ENCODE data around the gene BRAT1.
"Not testable (repeated sequence)": the region's sequence is repeated elsewhere in the genome, so short reads cannot be mapped to it uniquely, and the experiment has no call there.

BRAT1 gene

GRCh38 chr7:2539031-2539911 is 16.1 kb downstream of the BRAT1 start:
- no peak overlapping the region for H3K9ac ChIP-seq (ENCODE audit: insufficient read length)
- H3K9me3 ChIP-seq (ENCODE audit: low read depth, low read length): no peaks in the 10 kb centered on the region
- H3K27ac ChIP-seq: no peak overlapping the region
- H3K4me3 ChIP-seq: no peak overlapping the region
- H3K36me3 ChIP-seq (ENCODE audit: insufficient read depth, low read length): peaks cover 38% of the 10 kb centered on the region; the same call in 1 of the 2 replicates
- TF ChIP-seq EZH2 (IDR thresholded peaks at IDR 0.05): no peak
- TF ChIP-seq FOXP2 (optimal IDR thresholded peaks at IDR 0.05; ENCODE audit: control extremely low read depth, extremely low read length, insufficient read depth): no peak
- TF ChIP-seq POLR2AphosphoS5 (IDR thresholded peaks at IDR 0.05; ENCODE audit: borderline replicate concordance, low read depth, low read length): no peak
- DNase-seq (ENCODE audit: low read depth, low spot score): no peak

DNA sequence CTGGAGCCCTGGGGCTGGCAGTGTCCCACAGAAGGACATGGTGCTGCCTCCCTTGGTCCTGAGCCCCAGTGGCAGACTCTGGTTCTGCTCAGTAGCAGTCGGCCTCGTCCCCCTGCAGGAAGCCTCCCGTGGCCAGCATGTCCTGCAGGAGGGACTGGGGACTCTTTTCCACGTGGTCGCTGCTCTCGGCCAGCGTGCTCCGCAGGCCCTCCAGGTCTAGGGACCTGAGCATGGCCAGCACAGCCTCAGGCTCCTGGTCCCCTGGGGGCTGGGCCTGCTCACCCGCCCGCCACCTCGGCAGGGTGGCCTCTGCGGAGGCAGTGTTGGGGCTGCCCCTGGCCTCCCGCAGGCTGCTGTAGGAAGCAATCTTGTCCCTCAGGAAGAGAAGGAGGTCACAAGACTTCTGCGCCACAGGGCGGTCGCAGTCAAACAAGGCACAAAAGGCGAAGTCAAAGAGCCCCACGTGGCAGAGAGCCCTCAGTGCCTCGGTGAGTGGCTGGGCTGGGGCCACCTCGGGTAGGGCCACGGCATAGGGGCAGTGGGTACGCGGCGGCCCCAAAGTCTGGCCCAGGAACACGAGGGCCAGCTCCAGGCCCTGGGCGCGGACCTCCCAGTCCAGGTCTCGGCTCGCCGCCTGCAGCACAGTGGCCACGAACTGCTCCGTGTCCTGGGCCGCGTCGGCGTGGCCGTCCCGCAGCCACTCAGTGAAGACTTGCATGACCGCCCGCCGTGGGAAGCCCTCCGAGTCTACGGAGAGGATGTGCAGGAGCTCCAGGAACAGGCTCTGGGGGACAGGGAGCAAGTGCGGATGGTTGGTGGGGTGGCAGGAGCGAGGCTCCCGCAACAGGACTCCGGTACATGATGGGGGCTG is 17.1 kb downstream of the BRAT1 start:
- no peak for DNase-seq (ENCODE audit: low read depth, low spot score)
- H3K4me3 ChIP-seq: no peak overlapping the region
- TF ChIP-seq POLR2AphosphoS5 (IDR thresholded peaks at IDR 0.05; ENCODE audit: borderline replicate concordance, low read depth, low read length) (no peak), FOXP2 (optimal IDR thresholded peaks at IDR 0.05; ENCODE audit: control extremely low read depth, extremely low read length, insufficient read depth) (no peak), EZH2 (IDR thresholded peaks at IDR 0.05) (no peak)
- no peaks in the 10 kb centered on the region for H3K9me3 ChIP-seq (ENCODE audit: low read depth, low read length)
- H3K9ac ChIP-seq (ENCODE audit: insufficient read length): no peak overlapping the region
- H3K36me3 ChIP-seq (ENCODE audit: insufficient read depth, low read length): peaks cover 29% of the 10 kb centered on the region; the same call in 1 of the 2 replicates
- no peak overlapping the region for H3K27ac ChIP-seq

GRCh38 chr7:2535872-2536627 is 19.3 kb downstream of the BRAT1 start:
- H3K36me3 ChIP-seq (ENCODE audit: insufficient read depth, low read length): peaks cover 18% of the 10 kb centered on the region; the same call in 1 of the 2 replicates
- not testable (repeated sequence) for H3K27ac ChIP-seq; H3K9ac ChIP-seq (ENCODE audit: insufficient read length); H3K4me3 ChIP-seq; DNase-seq (ENCODE audit: low read depth, low spot score); H3K9me3 ChIP-seq (ENCODE audit: low read depth, low read length)

DNA sequence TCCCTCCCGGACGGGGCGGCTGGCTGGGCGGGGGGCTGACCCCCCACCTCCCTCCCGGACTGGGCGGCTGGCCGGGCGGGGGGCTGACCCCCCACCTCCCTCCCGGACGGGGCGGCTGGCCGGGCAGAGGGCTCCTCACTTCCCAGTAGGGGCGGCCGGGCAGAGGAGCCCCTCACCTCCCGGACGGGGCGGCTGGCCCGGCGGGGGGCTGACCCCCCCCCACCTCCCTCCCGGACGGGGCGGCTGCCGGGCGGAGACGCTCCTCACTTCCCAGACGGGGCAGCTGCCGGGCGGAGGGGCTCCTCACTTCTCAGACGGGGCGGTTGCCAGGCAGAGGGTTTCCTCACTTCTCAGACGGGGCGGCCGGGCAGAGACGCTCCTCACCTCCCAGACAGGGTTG is 21.1 kb downstream of the BRAT1 start:
- not testable (repeated sequence) for H3K9me3 ChIP-seq (ENCODE audit: low read depth, low read length); H3K4me3 ChIP-seq

GRCh38 chr7:2533566-2533965 is 21.8 kb downstream of the BRAT1 start:
- not testable (repeated sequence) for H3K36me3 ChIP-seq (ENCODE audit: insufficient read depth, low read length); H3K27ac ChIP-seq; DNase-seq (ENCODE audit: low read depth, low spot score); H3K4me3 ChIP-seq; H3K9me3 ChIP-seq (ENCODE audit: low read depth, low read length); H3K9ac ChIP-seq (ENCODE audit: insufficient read length)

More for the DNA sequence above, 21.1 kb downstream of the BRAT1 start:
- H3K27ac ChIP-seq; H3K9ac ChIP-seq (ENCODE audit: insufficient read length); DNase-seq (ENCODE audit: low read depth, low spot score): not testable (repeated sequence)
- H3K36me3 ChIP-seq (ENCODE audit: insufficient read depth, low read length): peaks cover 13% of the 10 kb centered on the region; the same call in 1 of the 2 replicates

DNA sequence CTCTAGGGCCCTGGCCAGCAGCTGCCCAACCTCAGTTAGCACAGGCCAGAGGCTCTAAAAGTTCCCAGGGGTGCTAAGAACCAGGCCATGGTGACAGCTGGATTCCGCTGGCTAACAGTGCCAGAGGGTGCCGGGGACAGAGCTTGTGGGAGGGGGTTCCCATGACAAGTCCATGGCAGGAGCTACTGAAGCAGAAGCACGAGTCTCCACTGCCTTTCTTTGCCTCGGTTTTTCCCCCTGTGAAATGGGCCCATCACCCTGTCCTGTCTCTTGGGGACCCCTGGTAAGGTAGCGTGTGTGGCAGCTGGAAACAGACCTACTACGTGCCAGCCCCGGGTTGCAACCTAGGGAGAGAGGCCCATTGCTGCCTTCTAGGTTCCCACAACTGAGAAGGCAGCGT is 22.5 kb downstream of the BRAT1 start:
- not testable (repeated sequence) for DNase-seq (ENCODE audit: low read depth, low spot score); H3K36me3 ChIP-seq (ENCODE audit: insufficient read depth, low read length); H3K4me3 ChIP-seq; H3K9me3 ChIP-seq (ENCODE audit: low read depth, low read length); H3K9ac ChIP-seq (ENCODE audit: insufficient read length); H3K27ac ChIP-seq

- not testable (repeated sequence) for DNase-seq (ENCODE audit: low read depth, low spot score); H3K9ac ChIP-seq (ENCODE audit: insufficient read length); H3K9me3 ChIP-seq (ENCODE audit: low read depth, low read length); H3K4me3 ChIP-seq; H3K27ac ChIP-seq; H3K36me3 ChIP-seq (ENCODE audit: insufficient read depth, low read length)
Measured at GRCh38 chr7:2532199-2532772, 23.0 kb downstream of the BRAT1 start.

GRCh38 chr7:2531796-2532110 is 23.6 kb downstream of the BRAT1 start:
- H3K36me3 ChIP-seq (ENCODE audit: insufficient read depth, low read length); DNase-seq (ENCODE audit: low read depth, low spot score); H3K9me3 ChIP-seq (ENCODE audit: low read depth, low read length); H3K27ac ChIP-seq; H3K9ac ChIP-seq (ENCODE audit: insufficient read length); H3K4me3 ChIP-seq: not testable (repeated sequence)

- not testable (repeated sequence) for DNase-seq (ENCODE audit: low read depth, low spot score); H3K9ac ChIP-seq (ENCODE audit: insufficient read length); H3K27ac ChIP-seq; H3K36me3 ChIP-seq (ENCODE audit: insufficient read depth, low read length); H3K9me3 ChIP-seq (ENCODE audit: low read depth, low read length); H3K4me3 ChIP-seq
Measured at GRCh38 chr7:2530994-2531795, 24.1 kb downstream of the BRAT1 start.
